ENCODE measurements around the gene AQP10. TPM values are rescaled to one million over a fixed set of nuclear protein-coding genes. Genes with fewer than 3 reads are reported as not detected.
A peak's percentile ranks its signal among the peaks of the same experiment; 100 is the strongest.
"Not testable (repeated sequence)": the region's sequence is repeated elsewhere in the genome, so short reads cannot be mapped to it uniquely, and the experiment has no call there.

AQP10 gene
- total RNA-seq, 4 donors from 2014 or later: not detected

- no peaks in the 10 kb centered on the region for H3K36me3 ChIP-seq
- DNase-seq: no peak
- 59 to 78% methylated on average over 3 of the region's 3 CpGs for WGBS, 2 donors (ENCODE audit: low coverage in 1 of 2)
- no peak overlapping the region for H3K27ac ChIP-seq
- in situ Hi-C loops (cut with MboI; ENCODE audit: low pct_ligation_motif_present in 1 of 4, low pct_unique_long_range_greater_than_20kb in 1 of 4, low sequenced_read_pairs in 3 of 4): no loop called here
- TF ChIP-seq POLR2A (IDR thresholded peaks at IDR 0.05) (no peak), POLR2AphosphoS5 (IDR thresholded peaks at IDR 0.05) (no peak), EP300 (IDR thresholded peaks at IDR 0.05; ENCODE audit: low read depth) (no peak), CTCF (IDR thresholded peaks at IDR 0.05) (no peak)
- H3K4me3 ChIP-seq: no peak overlapping the region
- H3K9me3 ChIP-seq: no peaks in the 10 kb centered on the region
- intact Hi-C loops (cut with DNase I; ENCODE audit: low total_unique reads): no loop called here
- no peaks in the 10 kb centered on the region for H3K4me1 ChIP-seq
- no peaks in the 10 kb centered on the region for H3K27me3 ChIP-seq
Measured at GRCh38 chr1:154361357-154361756, 40.5 kb downstream of the AQP10 start.

- 58 to 63% methylated on average over 4 to 6 of the region's 6 CpGs for WGBS, 2 donors (ENCODE audit: low coverage in 1 of 2)
- Histone ChIP-seq H3K36me3 (no peaks in the 10 kb centered on the region), H3K4me1 (peaks cover 0 to 7% (median 0%) of the 10 kb centered on the region in 4 donors), H3K27me3 (no peaks in the 10 kb centered on the region), H3K9me3 (no peaks in the 10 kb centered on the region), H3K27ac (peak overlapping the region in 3 of 4 donors; percentile 16 to 43 (median 31)), H3K4me3 (no peak overlapping the region)
- in situ Hi-C loops (cut with MboI; ENCODE audit: low pct_ligation_motif_present in 1 of 4, low pct_unique_long_range_greater_than_20kb in 1 of 4, low sequenced_read_pairs in 3 of 4) (no loop called here), intact Hi-C loops (cut with DNase I; ENCODE audit: low total_unique reads) (no loop called here)
- peak; percentile 67 for DNase-seq
- TF ChIP-seq CTCF (IDR thresholded peaks at IDR 0.05): no peak
- no peak for TF ChIP-seq POLR2AphosphoS5 (IDR thresholded peaks at IDR 0.05)
- no peak for TF ChIP-seq EP300 (IDR thresholded peaks at IDR 0.05; ENCODE audit: low read depth)
- TF ChIP-seq POLR2A (IDR thresholded peaks at IDR 0.05): no peak
Measured at GRCh38 chr1:154371436-154371835, 50.5 kb downstream of the AQP10 start.

- H3K27ac ChIP-seq; DNase-seq; H3K27me3 ChIP-seq; H3K36me3 ChIP-seq; intact Hi-C loops (cut with DNase I; ENCODE audit: low total_unique reads); H3K9me3 ChIP-seq; H3K4me3 ChIP-seq; in situ Hi-C loops (cut with MboI; ENCODE audit: low pct_ligation_motif_present in 1 of 4, low pct_unique_long_range_greater_than_20kb in 1 of 4, low sequenced_read_pairs in 3 of 4); H3K4me1 ChIP-seq: not testable (repeated sequence)
- WGBS, 2 donors (ENCODE audit: low coverage in 1 of 2): 81% methylated on average over 7 of the region's 7 CpGs; no CpG with 5 or more reads in 1 of the 2 donors
Measured at GRCh38 chr1:154373777-154374357, 53.0 kb downstream of the AQP10 start.

Small RNA genes lying within 50 kb of the gene (small RNA-seq; reads per million reads assigned to genes)
- 0 to 0.18 (median 0) reads per million in 4 donors for gene RF00273
- 0 reads per million in 4 donors for gene RNU6-121P
- gene RNU6-239P: 0 reads per million in 4 donors
- gene RNU7-57P: 0 reads per million in 4 donors

Other genes with a start within 250 kb of the AQP10 start
- gene NUP210L, start 166.0 kb upstream of the AQP10 start, total RNA-seq: not detected
- 100 to 1,000 TPM; 208 to 434 (median 324) TPM for gene TPM3, start 129.0 kb upstream of the AQP10 start, total RNA-seq
- gene CFAP141, start 114.8 kb upstream of the AQP10 start, total RNA-seq: not detected
- 10 to 100 TPM; 42.4 to 62.0 (median 50.6) TPM for gene UBAP2L, start 100.1 kb upstream of the AQP10 start, total RNA-seq
- gene HAX1, start 48.5 kb upstream of the AQP10 start, total RNA-seq: 10 to 100 TPM; 44.5 to 87.1 (median 74.1) TPM
- 10 to 100 TPM in 3 of 4 donors, 1 to 10 TPM in 1; 6.0 to 78.6 (median 24.9) TPM for gene ATP8B2, start 4.4 kb downstream of the AQP10 start, total RNA-seq
- gene IL6R, start 84.2 kb downstream of the AQP10 start, total RNA-seq: 100 to 1,000 TPM in 1 of 4 donors, 10 to 100 TPM in 3; 10.7 to 107 (median 77.3) TPM
- 1 to 10 TPM in 1 of 4 donors, under 1 TPM in 1, not detected in 2; 0.96 to 3.3 TPM for gene TDRD10, start 181.1 kb downstream of the AQP10 start, total RNA-seq
- 10 to 100 TPM in 1 of 4 donors, 1 to 10 TPM in 3; 5.2 to 15.0 (median 6.7) TPM for gene SHE, start 181.3 kb downstream of the AQP10 start, total RNA-seq
- gene UBE2Q1, start 237.6 kb downstream of the AQP10 start, total RNA-seq: 10 to 100 TPM; 10.1 to 33.9 (median 26.6) TPM
- gene CHRNB2, start 246.7 kb downstream of the AQP10 start, total RNA-seq: under 1 TPM in 2 of 4 donors, not detected in 2; 0.32 to 0.82 TPM